Neural crest cell (in vitro differentiated cells): Measurements from ENCODE around the gene CXorf49. TPM values are rescaled to one million over a fixed set of nuclear protein-coding genes. Genes with fewer than 3 reads are reported as not detected.

Experiments used
- DNase-seq: peaks from one replicate; pipeline ENCODE4 v3.0.0; 2021; ENCODE audit warnings: low read depth, mixed read lengths, low spot score
- H3K27ac Mint-ChIP-seq: one replicate; pipeline ENCODE4 v1.8.0; 2021; ENCODE audit warnings: mild to moderate bottlenecking, mixed read lengths; ENCODE audit not compliant: unreplicated experiment
- H3K27me3 Mint-ChIP-seq: 2 replicates; pipeline ENCODE4 v1.8.0; 2021; ENCODE audit warnings: low read depth, mild to moderate bottlenecking, mixed read lengths
- H3K36me3 Mint-ChIP-seq: 2 replicates; pipeline ENCODE4 v1.8.0; 2021; ENCODE audit warnings: low read depth, mild to moderate bottlenecking, mixed read lengths
- H3K4me1 Mint-ChIP-seq: 2 replicates; pipeline ENCODE4 v1.8.0; 2021; ENCODE audit warnings: mixed read lengths
- H3K4me3 Mint-ChIP-seq: one replicate; pipeline ENCODE4 v1.8.0; 2021; ENCODE audit warnings: mild to moderate bottlenecking, mixed read lengths
- H3K9me3 Mint-ChIP-seq: 2 replicates; pipeline ENCODE4 v1.8.0; 2021; ENCODE audit warnings: mixed read lengths
- CTCF ChIP-seq: fragments of 200-600 bp; sonication (generic); conservative IDR thresholded peaks from 2 replicates; pipeline ENCODE4 v1.5.0; 2021; ENCODE audit warnings: antibody characterized with exemption, mild to moderate bottlenecking
- total RNA-seq: library from RNA; stranded (reverse); gene quantifications from 2 replicates; pipeline ENCODE4 v1.2.1, GENCODE V29; 2021

CXorf49 gene
- total RNA-seq, 1 donor from 2014 or later, result not detected

GRCh38 chrX:71666240-71667223 lies 51.6 kb downstream of the CXorf49 start:
- H3K4me3 Mint-ChIP-seq, result no peak overlapping the region

GRCh38 chrX:71665747-71666146 lies 52.3 kb downstream of the CXorf49 start:
- Mint-ChIP-seq H3K4me3 (no peak overlapping the region), H3K27me3 (no peaks in the 10 kb centered on the region), H3K4me1 (no peaks in the 10 kb centered on the region), H3K27ac (no peak overlapping the region), H3K9me3 (peaks cover 2% of the 10 kb centered on the region), H3K36me3 (no peaks in the 10 kb centered on the region)
- DNase-seq, result no peak
- TF ChIP-seq CTCF, result no peak

More at GRCh38 chrX:71666240-71667223, 51.6 kb downstream of the CXorf49 start:
- Mint-ChIP-seq H3K4me1 (no peaks in the 10 kb centered on the region), H3K9me3 (peaks cover 2% of the 10 kb centered on the region), H3K27ac (no peak overlapping the region), H3K27me3 (no peaks in the 10 kb centered on the region), H3K36me3 (no peaks in the 10 kb centered on the region)
- no peak for DNase-seq
- no peak for TF ChIP-seq CTCF

- H3K27ac Mint-ChIP-seq, result no peak overlapping the region
- no peak for DNase-seq
- H3K4me3 Mint-ChIP-seq, result no peak overlapping the region
- H3K4me1 Mint-ChIP-seq, result no peaks in the 10 kb centered on the region
- H3K36me3 Mint-ChIP-seq, result no peaks in the 10 kb centered on the region
- H3K9me3 Mint-ChIP-seq, result peaks cover 2% of the 10 kb centered on the region
- TF ChIP-seq CTCF, result no peak
- H3K27me3 Mint-ChIP-seq, result no peaks in the 10 kb centered on the region
These were observed 53.1 kb downstream of the CXorf49 start for GRCh38 chrX:71664889-71665491.

Other genes starting within 250 kb of the CXorf49 start
- 121 and 130 TPM in 2 replicates for gene OGT, start 185.2 kb downstream of the CXorf49 start, total RNA-seq
- 2.0 and 2.3 TPM in 2 replicates for gene GCNA, start 139.8 kb downstream of the CXorf49 start, total RNA-seq
- not detected in 2 replicates for gene CXCR3, start 99.8 kb downstream of the CXorf49 start, total RNA-seq
- not detected in 2 replicates for gene CXorf49B, start 45.1 kb upstream of the CXorf49 start, total RNA-seq
- gene NHSL2, start 192.6 kb upstream of the CXorf49 start, total RNA-seq, result 9.9 and 10.8 TPM in 2 replicates